Chondrocyte (in vitro differentiated cells): ENCODE measurements around the gene SERBP1. TPM values are rescaled to one million over a fixed set of nuclear protein-coding genes. Genes with fewer than 3 reads are reported as not detected.

ENCODE experiments used
- DNase-seq: peaks from one replicate; pipeline ENCODE4 v3.0.0; 2021; ENCODE audit warnings: mixed read lengths, low spot score
- H3K27ac Mint-ChIP-seq: one replicate; pipeline ENCODE4 v1.8.0; 2021; ENCODE audit warnings: mild to moderate bottlenecking, moderate library complexity, mixed read lengths; ENCODE audit not compliant: unreplicated experiment
- H3K27me3 Mint-ChIP-seq: 2 replicates; pipeline ENCODE4 v1.8.0; 2021; ENCODE audit warnings: low read depth, mixed read lengths
- H3K36me3 Mint-ChIP-seq: 2 replicates; pipeline ENCODE4 v1.8.0; 2021; ENCODE audit warnings: low read depth, mixed read lengths
- H3K4me1 Mint-ChIP-seq: 2 replicates; pipeline ENCODE4 v1.8.0; 2021; ENCODE audit warnings: low read depth, mild to moderate bottlenecking, mixed read lengths
- H3K4me3 Mint-ChIP-seq: one replicate; pipeline ENCODE4 v1.8.0; 2021; ENCODE audit warnings: mild to moderate bottlenecking, moderate library complexity, mixed read lengths; ENCODE audit not compliant: unreplicated experiment
- H3K9me3 Mint-ChIP-seq: 2 replicates; pipeline ENCODE4 v1.8.0; 2021; ENCODE audit warnings: low read depth, mixed read lengths
- CTCF ChIP-seq: fragments of 200-600 bp; sonication (generic); IDR thresholded peaks from 2 replicates; pipeline ENCODE4 v1.5.0; 2021; ENCODE audit warnings: antibody characterized with exemption, mild to moderate bottlenecking, moderate library complexity
- total RNA-seq: library from RNA; stranded (reverse); gene quantifications from 3 replicates; pipeline ENCODE4 v1.2.1, GENCODE V29; 2021

Gene SERBP1
- total RNA-seq, 1 donor from 2014 or later, result 145 TPM

DNA sequence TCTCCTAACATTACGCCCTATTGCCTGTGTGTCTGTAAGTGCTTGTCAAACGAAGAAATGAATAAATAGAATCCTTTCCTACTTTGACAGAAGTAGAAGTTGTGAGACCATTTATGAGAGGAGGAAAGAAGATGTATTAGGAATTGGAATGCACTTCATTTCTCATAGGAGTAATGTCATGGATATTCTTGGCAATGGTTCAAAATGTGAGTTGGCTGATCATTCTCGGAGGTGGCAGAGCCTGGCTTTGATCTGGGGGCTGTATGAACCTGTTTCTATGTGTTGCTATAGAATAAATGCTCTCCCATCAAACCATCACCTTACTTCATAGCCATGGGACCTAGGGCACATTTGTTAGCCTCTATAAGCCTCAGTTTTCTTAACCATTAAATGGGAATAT, 10.1 kb upstream of the SERBP1 start:
- Mint-ChIP-seq H3K27me3 (no peaks in the 10 kb centered on the region), H3K9me3 (no peaks in the 10 kb centered on the region), H3K4me3 (no peak overlapping the region), H3K4me1 (peaks cover 31% of the 10 kb centered on the region), H3K27ac (peak overlapping the region; percentile 50), H3K36me3 (no peaks in the 10 kb centered on the region)
- no peak for TF ChIP-seq CTCF
- DNase-seq, result no peak

GRCh38 chr1:67439277-67440029, 9.3 kb upstream of the SERBP1 start:
- Mint-ChIP-seq H3K9me3 (no peaks in the 10 kb centered on the region), H3K4me3 (no peak overlapping the region), H3K36me3 (no peaks in the 10 kb centered on the region), H3K4me1 (peaks cover 37% of the 10 kb centered on the region), H3K27ac (peak overlapping the region; percentile 63), H3K27me3 (no peaks in the 10 kb centered on the region)
- TF ChIP-seq CTCF, result no peak
- no peak for DNase-seq

- peaks cover 52% of the 10 kb centered on the region for H3K4me1 Mint-ChIP-seq
- TF ChIP-seq CTCF, result no peak
- DNase-seq, result no peak
- no peak overlapping the region for H3K27ac Mint-ChIP-seq
- no peaks in the 10 kb centered on the region for H3K27me3 Mint-ChIP-seq
- no peaks in the 10 kb centered on the region for H3K9me3 Mint-ChIP-seq
- no peak overlapping the region for H3K4me3 Mint-ChIP-seq
- no peaks in the 10 kb centered on the region for H3K36me3 Mint-ChIP-seq
These were observed 7.8 kb upstream of the SERBP1 start for GRCh38 chr1:67437961-67438360.

DNA sequence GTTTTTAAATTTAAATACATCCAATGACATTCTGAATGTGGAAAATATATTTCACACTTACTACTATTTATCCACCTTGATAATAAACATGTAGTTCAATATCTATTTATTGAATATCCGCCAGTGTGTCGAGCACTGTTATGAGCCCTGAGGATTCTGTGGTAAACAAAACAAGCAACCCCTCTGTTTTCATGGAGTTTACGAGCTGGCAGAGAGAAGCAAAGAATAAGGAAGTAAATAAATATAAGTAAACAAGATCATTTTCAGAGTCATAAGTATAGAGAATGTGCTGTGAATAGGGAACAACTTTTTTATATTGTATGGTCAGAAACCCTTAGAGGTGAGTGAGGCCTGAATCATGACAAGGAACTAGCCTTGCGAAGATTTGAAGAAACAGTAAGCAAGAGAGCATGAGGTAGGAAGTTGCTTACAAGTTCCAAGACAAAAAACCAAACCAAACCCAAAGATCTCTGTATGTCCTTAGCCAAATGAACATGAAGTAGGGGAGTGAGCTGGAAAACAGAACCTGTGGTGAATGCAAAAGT, 6.4 kb upstream of the SERBP1 start:
- no peak for TF ChIP-seq CTCF

DNA sequence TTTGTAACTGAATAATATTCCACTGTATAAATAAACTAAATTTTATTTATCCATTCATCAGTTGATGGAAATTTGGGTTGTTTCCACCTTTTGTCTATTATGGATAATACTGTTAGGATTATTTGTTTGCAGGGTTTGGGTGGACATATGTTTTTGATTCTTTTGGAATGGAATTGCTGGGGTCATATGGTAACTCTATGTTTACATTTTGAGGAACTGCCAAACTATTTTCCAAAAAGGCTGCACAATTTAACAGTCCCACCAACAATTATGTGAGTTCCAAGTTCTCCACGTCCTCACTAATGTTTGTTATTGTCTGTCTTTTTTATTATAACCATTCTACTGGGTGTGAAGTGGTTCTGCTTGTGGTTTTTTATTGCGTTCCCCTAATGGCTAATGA, 4.3 kb upstream of the SERBP1 start:
- Mint-ChIP-seq H3K36me3 (no peaks in the 10 kb centered on the region), H3K27me3 (no peaks in the 10 kb centered on the region), H3K4me1 (peaks cover 37% of the 10 kb centered on the region), H3K9me3 (no peaks in the 10 kb centered on the region), H3K4me3 (no peak overlapping the region), H3K27ac (peak overlapping the region; percentile 70)
- TF ChIP-seq CTCF, result no peak
- DNase-seq, result no peak

More for the DNA sequence above, 6.4 kb upstream of the SERBP1 start:
- peaks cover 53% of the 10 kb centered on the region for H3K4me1 Mint-ChIP-seq
- H3K9me3 Mint-ChIP-seq, result no peaks in the 10 kb centered on the region
- DNase-seq, result no peak
- no peak overlapping the region for H3K4me3 Mint-ChIP-seq
- H3K36me3 Mint-ChIP-seq, result no peaks in the 10 kb centered on the region
- H3K27ac Mint-ChIP-seq, result no peak overlapping the region
- H3K27me3 Mint-ChIP-seq, result no peaks in the 10 kb centered on the region
